Thyroid gland (tissue), 4 donors: ENCODE measurements around the gene CISH.

Source experiments
- CTCF ChIP-seq, 6 experiments: fragments of 200-600 bp in 3 of 6; fragments of 450-650 bp in 3 of 6; sonication (generic) in 3 of 6; IDR thresholded peaks; one replicate each; pipeline ENCODE4 v1.5.1; 2016 to 2019; ENCODE audit warnings: antibody characterized with exemption in 6 of 6, mild to moderate bottlenecking in 2 of 6, inconsistent platforms in 1 of 6, moderate library complexity in 1 of 6
- POLR2A ChIP-seq, 2 donors: fragments of 450-650 bp; IDR thresholded peaks; one replicate each; pipeline ENCODE4 v1.6.1; 2017; ENCODE audit warnings: antibody characterized with exemption in 2 of 2, mild to moderate bottlenecking in 2 of 2, moderate library complexity in 1 of 2

GRCh38 chr3:50658831-50659230, 47.3 kb upstream of the CISH start:
- no peak for TF ChIP-seq CTCF (IDR thresholded peaks at IDR 0.05)
- TF ChIP-seq POLR2A (IDR thresholded peaks at IDR 0.05) = no peak
